IMR-90 (cell line): Measurements from ENCODE around the gene ATP8B4.

Source experiments
- BHLHE40 ChIP-seq: fragments of 150-350 bp; IDR thresholded peaks from 2 replicates; pipeline ENCODE4 v1.6.1; 2016; ENCODE audit warnings: mild to moderate bottlenecking, low read depth, low read length
- CEBPB ChIP-seq: IDR thresholded peaks from 2 replicates; pipeline ENCODE4 v1.6.1; 2012; ENCODE audit warnings: low read depth, low read length, improper control_type of control experiment
- CTCF ChIP-seq: conservative IDR thresholded peaks from 2 replicates; pipeline ENCODE4 v1.5.1; 2012; ENCODE audit warnings: mild to moderate bottlenecking, low read depth, low read length, improper control_type of control experiment
- MAFK ChIP-seq: IDR thresholded peaks from 2 replicates; pipeline ENCODE4 v1.6.1; 2012; ENCODE audit warnings: low read depth, low read length, improper control_type of control experiment
- POLR2A ChIP-seq: IDR thresholded peaks from 2 replicates; pipeline ENCODE4 v1.6.1; 2012; ENCODE audit warnings: mild to moderate bottlenecking, low read depth, low read length
- RAD21 ChIP-seq: IDR thresholded peaks from 2 replicates; pipeline ENCODE4 v1.6.1; 2012; ENCODE audit warnings: low read length, improper control_type of control experiment
- RCOR1 ChIP-seq: IDR thresholded peaks from 2 replicates; pipeline ENCODE4 v1.6.1; 2012; ENCODE audit warnings: mild to moderate bottlenecking, low read length, improper control_type of control experiment; ENCODE audit not compliant: insufficient replicate concordance
- RFX5 ChIP-seq: IDR thresholded peaks from 2 replicates; pipeline ENCODE4 v1.8.0; 2012; ENCODE audit warnings: low read depth, mild to moderate bottlenecking, low read length, moderate library complexity
- USF2 ChIP-seq: fragments of 150-350 bp; IDR thresholded peaks from 2 replicates; pipeline ENCODE4 v1.6.1; 2017; ENCODE audit warnings: mild to moderate bottlenecking, antibody characterized with exemption, low read length, low read depth

GRCh38 chr15:49857496-49858475 lies 261.2 kb downstream of the ATP8B4 start:
- no peak for TF ChIP-seq BHLHE40
- TF ChIP-seq RFX5 = no peak
- TF ChIP-seq CTCF = no peak
- no peak for TF ChIP-seq POLR2A
- TF ChIP-seq RCOR1 = no peak
- TF ChIP-seq MAFK = no peak
- no peak for TF ChIP-seq RAD21
- TF ChIP-seq USF2 = no peak
- TF ChIP-seq CEBPB = no peak
